HG03103 (cell line): ENCODE data around the gene ESF1.

Experiments used
- ATAC-seq: cut with Tn5 transposase; IDR thresholded peaks from one replicate; pipeline ENCODE4 v1.9.1; 2021; ENCODE audit warnings: low read depth; ENCODE audit not compliant: unreplicated experiment

ESF1 gene

DNA sequence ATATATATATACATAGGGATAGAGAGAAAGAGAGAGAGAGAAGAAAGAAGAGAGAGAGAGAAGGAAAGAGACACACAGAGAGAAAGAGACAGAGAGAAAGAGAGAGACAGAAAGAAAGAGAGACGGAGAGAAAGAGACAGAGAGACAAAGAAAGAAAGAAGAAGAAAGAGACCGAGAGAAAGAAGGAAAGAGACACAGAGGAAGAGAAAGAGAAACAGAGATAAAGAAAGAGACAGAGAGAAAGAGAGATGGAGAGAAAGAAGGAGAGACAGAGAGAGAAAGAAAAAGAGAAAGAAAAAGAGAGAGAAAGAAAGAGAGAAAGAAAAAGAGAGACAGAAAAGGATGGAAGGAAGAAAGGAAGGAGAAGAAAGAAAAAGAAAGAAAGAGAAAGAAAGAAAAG is 99.1 kb downstream of the ESF1 start:
- ATAC-seq: no peak

DNA sequence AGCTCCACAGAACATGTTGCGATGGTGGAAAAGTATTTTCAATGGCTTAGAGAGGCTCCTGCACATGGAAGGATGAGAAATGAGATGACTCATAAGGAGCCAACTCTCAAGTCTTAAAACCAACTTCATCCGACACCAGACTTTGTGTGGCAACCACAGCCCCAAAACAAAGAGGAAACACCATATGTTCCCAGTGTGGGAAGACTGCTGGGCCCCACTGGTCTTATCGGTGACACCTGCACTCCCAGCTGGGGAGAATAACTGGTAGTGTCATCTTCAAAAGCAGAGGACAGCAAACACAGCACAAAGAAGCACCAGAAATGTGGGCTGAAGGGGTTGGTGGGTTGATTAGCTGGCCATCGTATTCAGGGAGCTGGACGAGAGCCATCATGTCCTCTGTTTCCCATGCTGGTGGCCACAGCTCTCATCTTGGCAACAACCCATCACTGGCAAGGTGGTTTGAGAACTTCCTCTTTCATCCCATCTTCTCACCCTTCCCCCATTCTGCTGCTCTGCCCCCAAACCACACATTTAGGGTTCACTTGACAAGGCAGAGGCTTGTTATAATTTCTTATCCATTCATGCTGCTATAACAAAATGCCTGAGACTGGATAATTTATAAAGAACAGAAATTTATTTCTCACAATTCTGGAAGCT is 100.0 kb downstream of the ESF1 start:
- peak; percentile 63 for ATAC-seq

DNA sequence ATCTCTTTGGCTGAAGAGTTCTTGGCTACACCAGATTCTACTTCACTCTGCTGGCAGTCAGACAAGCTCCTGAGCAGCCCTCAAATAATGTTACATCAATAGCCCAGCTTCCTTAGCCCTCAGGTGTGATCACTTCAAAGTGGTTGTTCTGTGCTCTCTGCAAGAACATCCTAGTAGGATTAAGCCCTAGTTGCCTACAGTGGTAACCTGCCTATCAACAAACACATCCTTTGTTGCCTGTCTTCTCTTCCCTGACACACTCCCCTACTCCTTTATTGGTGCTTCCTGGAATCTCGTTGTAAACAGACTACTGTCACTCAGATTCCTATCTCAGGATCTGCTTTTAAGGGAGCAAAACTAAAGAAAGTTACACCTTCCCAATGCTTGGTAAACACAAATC is 100.9 kb downstream of the ESF1 start:
- no peak for ATAC-seq

DNA sequence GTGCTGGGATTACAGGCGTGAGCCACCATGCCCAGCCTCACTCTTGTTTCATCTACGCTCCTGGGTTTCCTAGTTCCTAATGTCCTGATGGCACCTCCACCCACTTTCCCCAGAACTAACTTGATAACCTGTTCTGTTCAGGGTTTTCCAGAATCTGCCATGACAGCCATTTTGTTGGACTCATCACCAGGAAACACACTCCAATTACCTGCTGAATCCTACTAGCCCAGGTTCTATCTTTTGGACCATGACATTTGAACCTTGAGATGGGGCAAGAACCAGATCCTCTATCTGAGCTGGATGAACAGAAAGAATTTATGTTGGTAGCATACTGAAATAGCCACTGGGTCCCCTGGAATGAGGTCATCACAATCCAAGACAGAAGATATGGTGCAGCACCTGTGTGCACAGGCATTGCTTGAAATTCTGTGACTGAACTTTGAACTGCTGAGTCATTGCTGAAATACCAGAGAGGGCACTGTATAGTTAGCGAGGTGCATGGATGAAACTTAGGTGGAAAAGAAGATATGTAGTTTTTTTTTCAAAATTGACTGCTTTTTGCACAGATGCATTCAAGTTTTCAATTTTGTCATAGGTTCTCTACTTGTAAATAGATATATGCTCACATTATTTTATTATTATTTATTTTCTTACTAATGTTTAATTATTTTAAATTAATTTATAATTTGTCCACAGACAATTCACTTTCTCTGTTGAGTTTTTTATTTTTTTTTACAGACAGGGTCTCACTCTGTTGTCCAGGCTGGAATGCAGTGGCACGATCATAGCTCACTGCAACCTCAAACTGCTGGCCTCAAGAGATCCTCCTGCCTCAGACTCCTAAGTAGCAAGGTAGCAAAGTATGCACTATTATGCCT is 103.2 kb downstream of the ESF1 start:
- peak; percentile 74 for ATAC-seq

DNA sequence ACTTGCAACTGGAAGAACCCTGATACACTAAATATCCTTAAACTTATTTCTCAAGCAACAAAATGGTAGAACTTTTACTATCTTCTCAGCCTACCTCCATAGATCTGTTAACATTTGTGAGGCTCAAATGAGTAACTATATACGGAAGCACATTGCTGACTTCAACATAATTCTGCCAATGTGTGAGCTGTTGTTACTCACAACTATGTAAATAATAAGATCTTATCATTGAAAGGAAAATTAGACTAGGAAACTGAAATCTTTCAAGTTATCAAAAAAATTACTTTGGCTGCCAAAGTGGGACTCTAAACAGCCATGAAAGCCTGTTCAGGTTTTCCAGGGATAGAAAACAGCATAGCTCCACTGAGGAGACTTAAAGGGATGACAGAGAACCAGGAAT is 105.8 kb downstream of the ESF1 start:
- ATAC-seq: no peak

DNA sequence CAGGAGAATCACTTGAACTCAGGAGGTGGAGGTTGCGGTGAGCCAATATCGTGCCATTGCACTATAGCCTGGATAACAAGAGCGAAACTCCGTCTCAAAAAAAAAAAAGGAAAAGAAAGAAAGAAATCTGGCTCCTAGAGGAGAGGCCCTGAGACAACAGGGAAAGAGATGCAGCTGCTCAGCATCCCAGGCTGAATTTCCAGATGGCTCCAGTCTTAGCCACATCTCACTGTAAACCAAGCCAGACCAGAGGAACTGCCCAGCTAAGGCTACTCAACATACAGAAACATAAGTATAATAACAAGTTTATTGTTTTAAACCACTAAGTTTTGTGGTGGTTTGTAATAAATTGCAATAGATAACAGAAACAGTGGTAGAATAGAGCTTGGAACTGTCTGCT is 107.5 kb downstream of the ESF1 start:
- no peak for ATAC-seq

DNA sequence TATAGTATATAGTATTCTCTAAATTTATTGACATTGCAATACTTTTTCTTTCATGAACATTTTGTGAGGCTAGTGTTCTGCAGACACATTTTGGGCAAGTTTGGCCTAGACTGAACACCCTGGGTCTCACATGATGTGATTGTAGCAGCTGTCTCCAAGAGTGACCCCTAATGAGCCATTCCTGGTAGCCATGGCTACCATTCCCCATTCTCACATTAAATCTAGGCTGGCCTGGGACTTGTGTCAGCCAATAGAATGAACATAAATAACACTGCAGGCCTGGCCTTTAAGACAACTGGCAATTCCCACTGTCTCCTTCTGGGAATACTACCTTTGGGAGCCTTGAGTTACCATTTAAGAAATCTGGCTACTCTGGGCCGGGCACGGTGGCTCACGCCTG is 108.0 kb downstream of the ESF1 start:
- no peak for ATAC-seq

DNA sequence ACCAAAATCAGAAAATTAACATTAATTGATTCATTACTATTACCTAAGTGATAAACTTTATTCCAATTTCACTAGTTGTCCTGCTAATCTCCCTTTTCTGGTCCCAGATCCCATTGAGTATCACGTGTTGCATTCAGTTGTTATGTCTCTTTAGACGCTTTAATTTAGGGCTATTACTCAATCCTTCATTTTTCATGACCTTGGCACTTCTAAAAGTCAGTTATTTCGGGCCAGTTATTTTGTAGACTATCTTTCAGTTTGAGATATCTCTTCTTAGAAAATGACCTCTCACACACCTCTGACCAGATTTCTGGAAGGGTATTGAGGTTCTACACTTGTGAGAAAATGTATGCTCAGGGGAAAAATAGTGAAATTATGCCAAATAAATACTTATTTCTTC is 112.0 kb downstream of the ESF1 start:
- ATAC-seq: no peak

DNA sequence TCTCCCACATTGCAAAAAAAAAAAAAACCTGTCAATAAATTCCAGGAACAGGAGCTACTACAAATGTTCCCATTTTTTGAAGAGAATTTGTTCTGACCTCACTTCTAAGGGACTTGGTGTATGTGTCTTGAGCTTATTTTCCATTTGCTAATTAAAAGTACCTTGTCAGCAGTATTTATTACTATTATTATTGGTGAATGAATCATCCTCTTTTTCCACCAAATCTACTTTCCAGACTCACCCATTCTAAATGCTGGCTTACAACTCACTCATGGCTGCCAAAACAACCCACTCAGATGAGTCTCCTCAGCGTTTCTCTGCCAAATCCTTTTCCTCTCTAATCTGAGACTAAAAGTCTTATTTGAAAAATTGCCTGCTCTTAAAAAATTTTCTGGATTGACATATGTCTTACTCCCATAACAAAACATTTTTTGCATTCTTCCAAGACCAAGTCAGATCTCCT is 112.8 kb downstream of the ESF1 start:
- no peak for ATAC-seq

DNA sequence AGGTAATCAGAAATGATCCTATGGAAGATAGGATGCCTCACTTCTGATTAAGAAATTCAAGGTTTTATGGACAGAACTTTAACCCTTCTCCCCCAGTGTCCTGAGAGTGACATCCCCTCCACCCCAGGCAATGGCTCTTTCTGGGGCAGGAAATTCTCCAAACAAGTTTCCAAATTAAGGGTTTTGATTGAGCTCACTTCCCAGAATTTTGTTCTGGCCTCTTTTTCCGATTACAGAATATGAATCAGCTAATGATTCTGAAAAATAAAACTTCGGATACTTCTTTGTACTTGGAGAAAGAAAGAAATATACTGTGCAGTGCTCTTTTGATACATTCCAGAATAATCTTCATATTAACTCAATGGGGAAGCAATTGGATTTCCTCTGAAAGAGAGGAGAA is 113.2 kb downstream of the ESF1 start:
- no peak for ATAC-seq

DNA sequence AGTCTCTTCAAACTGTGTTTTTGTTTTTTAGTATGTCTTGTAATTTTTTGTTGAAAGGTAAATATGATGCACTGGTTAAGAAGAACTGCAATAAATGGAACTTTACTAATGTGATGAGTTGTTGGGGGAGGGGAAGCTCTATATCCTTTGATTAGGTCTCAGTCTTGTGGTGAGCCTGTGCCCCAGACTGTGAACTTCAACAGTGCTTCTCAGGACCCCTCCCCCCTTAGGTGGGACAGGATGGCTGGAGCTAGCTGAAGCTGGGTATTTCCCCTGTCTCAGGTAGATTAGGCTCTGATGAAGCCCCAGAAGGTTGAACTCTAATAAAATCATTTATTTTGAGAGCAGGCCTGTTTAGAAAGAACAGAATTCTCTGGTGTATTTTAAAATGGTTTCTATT is 114.6 kb downstream of the ESF1 start:
- ATAC-seq: no peak

DNA sequence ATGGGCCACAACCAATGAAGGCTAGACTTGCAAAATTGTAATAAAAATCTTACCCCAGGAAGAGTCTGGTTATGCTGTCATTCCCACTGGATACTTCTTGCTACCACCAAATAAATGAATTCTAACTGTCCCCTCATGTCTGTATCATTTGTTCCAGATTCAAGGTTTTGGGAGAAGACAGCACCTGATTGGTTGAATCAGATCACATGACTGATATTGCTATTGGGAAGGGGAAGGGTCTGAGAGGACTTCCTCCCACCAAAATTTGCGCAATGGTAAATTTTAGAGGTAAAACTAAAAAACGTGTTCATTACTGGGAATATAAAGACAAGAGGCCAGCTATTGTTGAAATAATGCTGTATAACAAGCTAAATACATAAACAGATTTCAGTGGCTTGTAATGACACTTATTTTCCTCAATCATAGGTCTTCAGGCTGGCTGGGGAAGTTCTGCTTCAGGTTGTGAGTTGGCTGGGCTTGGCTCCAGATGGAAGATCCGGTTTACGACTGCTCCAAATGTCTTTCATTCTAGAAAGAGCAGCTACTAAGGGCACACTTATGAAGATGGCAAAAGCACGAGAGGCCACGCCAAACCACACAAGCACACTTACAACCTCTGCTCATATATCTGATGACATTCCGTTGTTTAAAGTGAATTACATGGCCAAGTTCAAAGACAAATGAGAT is 118.9 kb downstream of the ESF1 start:
- ATAC-seq: no peak
